Fibroblast of lung (primary cell): ENCODE measurements around the gene GTF2H1.

Experiments used
- EZH2 ChIP-seq: IDR thresholded peaks from 2 replicates; pipeline ENCODE4 v1.5.1; 2012; ENCODE audit warnings: low read length, control low read depth, mild to moderate bottlenecking; ENCODE audit errors: missing control alignments
- TF ChIP-seq, protein P1 (sequence below), 2 donors: IDR thresholded peaks in 1 of 2; conservative IDR thresholded peaks in 1 of 2; 1 replicate in 1 of 2; 2 replicates in 1 of 2; pipeline ENCODE4 v1.5.1; 2011 to 2012; ENCODE audit warnings: low read length in 2 of 2, control low read depth in 1 of 2, inconsistent platforms in 1 of 2, low read depth in 1 of 2, mild to moderate bottlenecking in 1 of 2

GRCh38 chr11:18322818-18323570 is 627 bp downstream of the GTF2H1 start:
- TF ChIP-seq, protein P1, sequence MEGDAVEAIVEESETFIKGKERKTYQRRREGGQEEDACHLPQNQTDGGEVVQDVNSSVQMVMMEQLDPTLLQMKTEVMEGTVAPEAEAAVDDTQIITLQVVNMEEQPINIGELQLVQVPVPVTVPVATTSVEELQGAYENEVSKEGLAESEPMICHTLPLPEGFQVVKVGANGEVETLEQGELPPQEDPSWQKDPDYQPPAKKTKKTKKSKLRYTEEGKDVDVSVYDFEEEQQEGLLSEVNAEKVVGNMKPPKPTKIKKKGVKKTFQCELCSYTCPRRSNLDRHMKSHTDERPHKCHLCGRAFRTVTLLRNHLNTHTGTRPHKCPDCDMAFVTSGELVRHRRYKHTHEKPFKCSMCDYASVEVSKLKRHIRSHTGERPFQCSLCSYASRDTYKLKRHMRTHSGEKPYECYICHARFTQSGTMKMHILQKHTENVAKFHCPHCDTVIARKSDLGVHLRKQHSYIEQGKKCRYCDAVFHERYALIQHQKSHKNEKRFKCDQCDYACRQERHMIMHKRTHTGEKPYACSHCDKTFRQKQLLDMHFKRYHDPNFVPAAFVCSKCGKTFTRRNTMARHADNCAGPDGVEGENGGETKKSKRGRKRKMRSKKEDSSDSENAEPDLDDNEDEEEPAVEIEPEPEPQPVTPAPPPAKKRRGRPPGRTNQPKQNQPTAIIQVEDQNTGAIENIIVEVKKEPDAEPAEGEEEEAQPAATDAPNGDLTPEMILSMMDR (conservative IDR thresholded peaks at IDR 0.05 in 1 of 2, IDR thresholded peaks at IDR 0.05 in 1 of 2; ENCODE audit: low read depth in 1 of 2, low read length in 2 of 2), result no peak
- TF ChIP-seq EZH2, result no peak
